Chondrocyte (in vitro differentiated cells): ENCODE results near the gene NDUFAF5. TPM values are rescaled to one million over a fixed set of nuclear protein-coding genes. Genes with fewer than 3 reads are reported as not detected.

Experiments
- DNase-seq: peaks from one replicate; pipeline ENCODE4 v3.0.0; 2021; ENCODE audit warnings: mixed read lengths, low spot score
- H3K27ac Mint-ChIP-seq: one replicate; pipeline ENCODE4 v1.8.0; 2021; ENCODE audit warnings: mild to moderate bottlenecking, moderate library complexity, mixed read lengths; ENCODE audit not compliant: unreplicated experiment
- H3K27me3 Mint-ChIP-seq: 2 replicates; pipeline ENCODE4 v1.8.0; 2021; ENCODE audit warnings: low read depth, mixed read lengths
- H3K36me3 Mint-ChIP-seq: 2 replicates; pipeline ENCODE4 v1.8.0; 2021; ENCODE audit warnings: low read depth, mixed read lengths
- H3K4me1 Mint-ChIP-seq: 2 replicates; pipeline ENCODE4 v1.8.0; 2021; ENCODE audit warnings: low read depth, mild to moderate bottlenecking, mixed read lengths
- H3K4me3 Mint-ChIP-seq: one replicate; pipeline ENCODE4 v1.8.0; 2021; ENCODE audit warnings: mild to moderate bottlenecking, moderate library complexity, mixed read lengths; ENCODE audit not compliant: unreplicated experiment
- H3K9me3 Mint-ChIP-seq: 2 replicates; pipeline ENCODE4 v1.8.0; 2021; ENCODE audit warnings: low read depth, mixed read lengths
- total RNA-seq: library from RNA; stranded (reverse); gene quantifications from 3 replicates; pipeline ENCODE4 v1.2.1, GENCODE V29; 2021
- TF ChIP-seq, protein P1 (sequence below): fragments of 200-600 bp; sonication (generic); IDR thresholded peaks from 2 replicates; pipeline ENCODE4 v1.5.0; 2021; ENCODE audit warnings: antibody characterized with exemption, mild to moderate bottlenecking, moderate library complexity

The NDUFAF5 gene
- total RNA-seq, 1 donor from 2014 or later = 21.1 TPM

DNA sequence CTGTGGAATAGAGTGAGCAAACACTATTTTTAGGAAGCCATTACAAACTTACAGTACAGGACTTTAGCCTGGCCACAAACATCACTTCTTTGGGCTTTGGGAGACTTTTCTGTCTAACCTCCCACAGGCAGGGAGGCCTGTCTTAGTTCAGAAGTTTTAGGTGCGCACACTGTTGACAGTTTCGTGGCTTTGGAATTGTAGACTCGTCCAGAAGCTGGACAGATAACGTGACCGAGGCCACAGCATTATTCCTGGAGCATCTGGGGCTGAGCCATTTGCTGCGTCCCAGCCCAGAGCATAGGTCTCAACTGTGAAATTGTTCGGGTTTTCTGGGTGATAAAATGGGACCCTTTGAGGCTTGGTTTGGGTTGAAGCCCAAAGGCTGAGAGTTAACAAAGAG lies 53.8 kb downstream of the NDUFAF5 start:
- H3K36me3 Mint-ChIP-seq = no peaks in the 10 kb centered on the region
- H3K9me3 Mint-ChIP-seq = no peaks in the 10 kb centered on the region
- peaks cover 20% of the 10 kb centered on the region for H3K27me3 Mint-ChIP-seq
- DNase-seq = no peak
- peaks cover 9% of the 10 kb centered on the region for H3K4me1 Mint-ChIP-seq
- H3K4me3 Mint-ChIP-seq = no peak overlapping the region
- no peak overlapping the region for H3K27ac Mint-ChIP-seq
- TF ChIP-seq, protein P1, sequence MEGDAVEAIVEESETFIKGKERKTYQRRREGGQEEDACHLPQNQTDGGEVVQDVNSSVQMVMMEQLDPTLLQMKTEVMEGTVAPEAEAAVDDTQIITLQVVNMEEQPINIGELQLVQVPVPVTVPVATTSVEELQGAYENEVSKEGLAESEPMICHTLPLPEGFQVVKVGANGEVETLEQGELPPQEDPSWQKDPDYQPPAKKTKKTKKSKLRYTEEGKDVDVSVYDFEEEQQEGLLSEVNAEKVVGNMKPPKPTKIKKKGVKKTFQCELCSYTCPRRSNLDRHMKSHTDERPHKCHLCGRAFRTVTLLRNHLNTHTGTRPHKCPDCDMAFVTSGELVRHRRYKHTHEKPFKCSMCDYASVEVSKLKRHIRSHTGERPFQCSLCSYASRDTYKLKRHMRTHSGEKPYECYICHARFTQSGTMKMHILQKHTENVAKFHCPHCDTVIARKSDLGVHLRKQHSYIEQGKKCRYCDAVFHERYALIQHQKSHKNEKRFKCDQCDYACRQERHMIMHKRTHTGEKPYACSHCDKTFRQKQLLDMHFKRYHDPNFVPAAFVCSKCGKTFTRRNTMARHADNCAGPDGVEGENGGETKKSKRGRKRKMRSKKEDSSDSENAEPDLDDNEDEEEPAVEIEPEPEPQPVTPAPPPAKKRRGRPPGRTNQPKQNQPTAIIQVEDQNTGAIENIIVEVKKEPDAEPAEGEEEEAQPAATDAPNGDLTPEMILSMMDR = no peak

DNA sequence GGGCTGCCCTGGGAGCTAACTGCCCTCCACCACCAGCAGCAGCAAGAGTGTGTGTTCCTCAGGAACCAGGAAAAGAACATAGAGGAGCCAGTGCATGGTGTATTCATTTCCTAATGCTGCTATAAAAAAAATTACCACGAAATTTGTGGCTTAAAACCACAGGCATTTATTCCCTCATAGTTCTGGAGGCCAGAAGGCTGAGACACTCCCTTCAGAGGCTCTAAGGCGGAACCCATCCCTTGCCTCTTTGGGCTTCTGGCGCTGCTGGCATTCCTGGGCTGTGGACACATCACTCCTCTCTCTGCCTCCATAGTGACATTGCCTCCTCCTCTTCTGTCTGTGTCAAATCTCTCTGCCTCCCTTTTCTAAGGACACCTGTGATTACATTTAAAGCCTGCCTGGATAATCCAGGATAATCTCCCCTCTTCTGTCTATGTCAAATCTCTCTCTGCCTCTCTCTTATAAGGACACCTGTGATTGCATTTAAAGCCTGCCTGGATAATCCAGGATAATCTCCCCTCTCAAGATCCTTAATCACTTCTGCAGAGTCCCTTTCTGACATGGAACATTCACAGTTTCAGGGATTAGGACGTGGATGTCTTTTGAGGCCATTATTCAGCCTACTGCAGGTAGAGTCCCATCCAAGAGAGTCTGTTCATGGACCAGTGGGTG lies 54.7 kb downstream of the NDUFAF5 start:
- peaks cover 20% of the 10 kb centered on the region for H3K27me3 Mint-ChIP-seq
- no peak overlapping the region for H3K4me3 Mint-ChIP-seq
- TF ChIP-seq, protein P1 = no peak
- no peak for DNase-seq
- H3K36me3 Mint-ChIP-seq = no peaks in the 10 kb centered on the region
- no peak overlapping the region for H3K27ac Mint-ChIP-seq
- no peaks in the 10 kb centered on the region for H3K9me3 Mint-ChIP-seq
- H3K4me1 Mint-ChIP-seq = peaks cover 9% of the 10 kb centered on the region

DNA sequence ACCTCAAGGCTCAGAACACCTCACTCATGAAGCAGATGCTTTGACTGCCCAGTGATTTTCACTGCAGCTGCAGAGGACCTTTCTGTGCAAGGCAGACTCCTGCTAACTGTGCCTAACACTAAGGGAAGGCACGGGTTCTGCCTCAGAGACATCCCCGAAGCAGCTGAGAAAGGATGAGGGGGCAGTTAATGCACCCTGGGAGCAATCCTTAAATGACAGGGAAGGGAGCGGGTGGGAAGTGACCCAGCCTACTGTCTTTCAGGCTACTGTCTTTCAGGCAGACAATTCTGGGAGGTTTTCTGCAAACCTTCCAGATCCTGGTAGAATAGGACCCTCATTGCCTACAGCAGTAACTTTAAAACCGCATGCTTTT lies 55.3 kb downstream of the NDUFAF5 start:
- Mint-ChIP-seq H3K27ac (no peak overlapping the region), H3K27me3 (peaks cover 23% of the 10 kb centered on the region), H3K4me1 (peaks cover 9% of the 10 kb centered on the region), H3K4me3 (no peak overlapping the region), H3K9me3 (no peaks in the 10 kb centered on the region), H3K36me3 (no peaks in the 10 kb centered on the region)
- no peak for DNase-seq
- TF ChIP-seq, protein P1 = no peak

DNA sequence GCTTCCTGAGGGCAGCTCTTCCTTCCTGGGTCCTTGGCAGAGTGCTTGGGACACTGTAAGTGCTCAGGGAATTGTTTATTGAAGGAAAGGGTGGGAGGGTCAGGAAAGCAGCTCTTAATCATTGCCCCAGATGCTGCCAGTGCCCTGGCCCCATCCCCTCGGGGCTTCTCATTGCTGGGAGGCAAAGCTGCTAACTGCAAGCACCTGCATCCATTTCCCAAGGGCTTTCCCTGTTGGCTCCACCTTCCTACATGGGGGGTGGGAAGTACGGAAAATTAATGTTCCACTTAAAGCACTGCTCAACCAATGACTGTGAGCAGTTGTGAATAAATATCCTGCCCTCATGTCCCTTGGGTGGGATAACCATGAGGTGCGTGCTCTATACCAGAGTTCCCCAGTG lies 56.4 kb downstream of the NDUFAF5 start:
- DNase-seq = no peak
- peaks cover 9% of the 10 kb centered on the region for H3K4me1 Mint-ChIP-seq
- TF ChIP-seq, protein P1 = no peak
- no peaks in the 10 kb centered on the region for H3K36me3 Mint-ChIP-seq
- H3K9me3 Mint-ChIP-seq = no peaks in the 10 kb centered on the region
- no peak overlapping the region for H3K4me3 Mint-ChIP-seq
- H3K27me3 Mint-ChIP-seq = peaks cover 16% of the 10 kb centered on the region
- H3K27ac Mint-ChIP-seq = no peak overlapping the region

DNA sequence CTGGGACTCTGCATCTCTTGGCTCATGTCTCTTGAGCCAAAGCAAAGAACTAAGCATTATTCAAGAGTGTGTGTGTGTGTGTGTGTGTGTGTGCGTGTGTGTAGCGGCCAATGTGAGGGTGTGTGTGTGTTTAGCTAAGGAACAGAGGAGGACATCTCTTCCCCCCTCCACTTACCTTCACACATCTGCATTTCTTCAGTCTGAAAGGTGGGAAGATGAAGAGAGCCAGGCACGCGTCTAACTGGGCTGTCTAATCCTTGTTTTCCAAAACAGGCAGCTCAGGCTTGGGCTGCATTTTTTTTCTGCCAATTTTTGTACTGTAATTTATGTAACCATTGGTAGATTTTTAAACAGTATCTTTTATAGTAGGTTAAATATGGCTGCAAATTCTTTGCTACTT lies 59.5 kb downstream of the NDUFAF5 start:
- Mint-ChIP-seq H3K27ac (no peak overlapping the region), H3K27me3 (peaks cover 17% of the 10 kb centered on the region)

More for the DNA sequence above, 59.5 kb downstream of the NDUFAF5 start:
- Mint-ChIP-seq H3K4me1 (peaks cover 4% of the 10 kb centered on the region), H3K9me3 (peaks cover 3% of the 10 kb centered on the region), H3K36me3 (no peaks in the 10 kb centered on the region), H3K4me3 (no peak overlapping the region)
- TF ChIP-seq, protein P1 = no peak
- no peak for DNase-seq
